HG03025 (cell line): ENCODE data around the gene ZCWPW1.
A peak's percentile ranks its signal among the peaks of the same experiment; 100 is the strongest.

Experiments used
- ATAC-seq: cut with Tn5 transposase; IDR thresholded peaks from one replicate; pipeline ENCODE4 v1.9.1; 2021; ENCODE audit warnings: mild to moderate bottlenecking, moderate library complexity; ENCODE audit not compliant: unreplicated experiment, low FRiP score

Gene ZCWPW1, protein sequence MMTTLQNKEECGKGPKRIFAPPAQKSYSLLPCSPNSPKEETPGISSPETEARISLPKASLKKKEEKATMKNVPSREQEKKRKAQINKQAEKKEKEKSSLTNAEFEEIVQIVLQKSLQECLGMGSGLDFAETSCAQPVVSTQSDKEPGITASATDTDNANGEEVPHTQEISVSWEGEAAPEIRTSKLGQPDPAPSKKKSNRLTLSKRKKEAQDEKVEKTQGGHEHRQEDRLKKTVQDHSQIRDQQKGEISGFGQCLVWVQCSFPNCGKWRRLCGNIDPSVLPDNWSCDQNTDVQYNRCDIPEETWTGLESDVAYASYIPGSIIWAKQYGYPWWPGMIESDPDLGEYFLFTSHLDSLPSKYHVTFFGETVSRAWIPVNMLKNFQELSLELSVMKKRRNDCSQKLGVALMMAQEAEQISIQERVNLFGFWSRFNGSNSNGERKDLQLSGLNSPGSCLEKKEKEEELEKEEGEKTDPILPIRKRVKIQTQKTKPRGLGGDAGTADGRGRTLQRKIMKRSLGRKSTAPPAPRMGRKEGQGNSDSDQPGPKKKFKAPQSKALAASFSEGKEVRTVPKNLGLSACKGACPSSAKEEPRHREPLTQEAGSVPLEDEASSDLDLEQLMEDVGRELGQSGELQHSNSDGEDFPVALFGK

DNA sequence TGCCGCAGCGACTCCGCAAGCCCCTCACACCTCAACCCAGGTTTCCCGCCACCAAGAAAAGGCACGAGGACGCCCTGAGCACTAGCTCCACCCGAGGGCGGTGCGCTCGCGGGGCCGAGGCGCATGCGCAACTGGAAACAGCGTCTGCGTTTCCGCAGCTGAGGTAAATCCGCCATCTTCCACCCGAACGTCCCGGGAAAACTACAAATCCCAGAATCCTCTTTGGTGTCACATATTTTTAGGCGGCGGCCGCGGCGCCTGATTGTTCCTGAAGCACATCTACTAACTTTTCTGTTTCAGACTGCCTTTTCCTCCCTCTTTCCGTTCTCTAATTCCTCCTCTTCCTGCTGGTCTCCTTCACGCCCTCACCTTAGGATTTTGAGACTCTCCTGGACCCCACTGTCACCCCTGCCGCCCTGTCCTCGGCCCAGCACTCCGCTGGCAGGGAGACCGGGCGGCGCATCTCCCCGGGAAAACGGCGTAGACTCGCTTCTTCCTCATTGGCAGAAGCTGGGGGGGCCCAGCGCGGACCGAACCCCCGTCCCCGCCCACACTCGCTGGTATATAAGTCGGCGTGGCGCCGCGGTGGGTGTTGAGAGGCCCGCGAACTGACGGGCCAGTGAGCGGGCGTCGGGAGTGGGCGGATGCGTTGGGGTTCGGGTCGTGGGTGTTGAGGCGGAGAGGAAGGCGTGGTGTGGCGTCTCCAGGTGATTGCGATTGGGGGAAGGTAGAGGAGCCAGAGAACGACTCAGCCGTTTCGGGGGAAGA, at the start of gene ZCWPW1:
ZCWPW1 (minus strand) TSS at position 505 of the 768 bp plus-strand sequence. CDS start 8,054 bp downstream, outside the sequence.
- peak; percentile 51 for ATAC-seq

DNA sequence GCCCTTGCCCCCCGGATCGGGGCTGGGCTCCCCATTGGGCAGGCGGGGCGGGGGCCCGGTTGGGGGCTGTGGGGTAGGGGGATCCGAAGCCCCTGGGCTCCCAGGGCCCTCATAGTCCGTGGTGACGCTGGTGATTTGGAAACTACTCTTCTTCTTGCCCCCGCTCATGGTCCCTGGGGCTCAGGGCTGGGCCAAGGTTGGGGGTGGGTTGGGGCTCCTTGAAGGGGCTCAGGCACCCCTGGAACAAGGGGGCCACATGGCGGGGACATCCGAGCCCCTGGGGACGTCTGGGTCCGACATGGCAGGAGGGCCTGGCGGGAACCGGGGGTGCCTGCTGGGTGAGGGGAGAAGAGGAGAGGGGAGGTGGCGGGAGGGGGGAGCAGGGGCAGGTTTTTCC, 49.4 kb upstream of the ZCWPW1 start:
- no peak for ATAC-seq

DNA sequence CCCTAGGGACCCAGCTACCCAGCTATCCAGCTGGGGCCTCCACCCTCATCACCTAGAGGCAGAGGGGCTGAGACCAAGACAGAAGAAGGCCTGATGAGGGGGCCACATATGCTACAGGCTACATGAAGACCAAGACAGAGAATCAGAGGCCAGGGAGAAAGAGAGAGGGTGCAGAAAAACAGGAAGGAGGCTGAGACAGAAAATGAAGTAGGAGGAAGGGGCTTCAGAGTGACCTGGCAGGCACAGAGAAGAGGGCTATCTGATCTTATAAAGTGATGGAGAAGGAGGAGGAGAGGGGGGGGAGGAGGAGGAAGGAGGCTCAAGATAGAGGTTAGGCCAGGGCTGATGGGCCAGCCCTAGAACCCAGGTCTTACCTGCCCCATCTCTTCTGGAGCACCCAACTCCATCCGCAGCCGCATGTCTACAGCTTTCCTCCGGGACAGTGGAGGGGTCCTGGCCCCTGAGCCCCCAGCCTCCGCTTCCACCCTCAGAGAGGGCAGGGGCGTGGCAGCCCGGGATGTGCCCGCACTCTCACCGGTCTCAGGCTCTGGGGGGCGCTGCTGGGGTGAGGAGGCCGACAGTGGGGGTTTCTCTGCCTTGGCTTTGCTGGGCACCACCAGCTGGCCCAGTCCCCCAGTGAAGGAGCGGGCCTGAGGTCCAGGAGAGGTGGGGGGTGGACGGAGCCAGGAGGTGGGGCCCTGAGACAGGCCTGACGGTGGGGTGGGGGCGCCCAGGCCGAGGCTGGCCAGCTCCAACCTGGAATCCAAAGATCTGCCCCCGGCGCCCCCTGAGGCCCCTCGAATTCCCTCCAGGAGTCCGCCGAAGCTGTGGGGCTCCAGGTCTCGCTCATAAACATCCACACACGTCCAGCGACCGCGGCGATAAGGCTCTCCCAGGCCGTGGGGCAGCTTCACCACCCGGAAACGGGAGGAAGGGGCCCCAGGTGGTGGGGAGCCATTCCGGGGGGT, 48.7 kb upstream of the ZCWPW1 start:
- no peak for ATAC-seq

DNA sequence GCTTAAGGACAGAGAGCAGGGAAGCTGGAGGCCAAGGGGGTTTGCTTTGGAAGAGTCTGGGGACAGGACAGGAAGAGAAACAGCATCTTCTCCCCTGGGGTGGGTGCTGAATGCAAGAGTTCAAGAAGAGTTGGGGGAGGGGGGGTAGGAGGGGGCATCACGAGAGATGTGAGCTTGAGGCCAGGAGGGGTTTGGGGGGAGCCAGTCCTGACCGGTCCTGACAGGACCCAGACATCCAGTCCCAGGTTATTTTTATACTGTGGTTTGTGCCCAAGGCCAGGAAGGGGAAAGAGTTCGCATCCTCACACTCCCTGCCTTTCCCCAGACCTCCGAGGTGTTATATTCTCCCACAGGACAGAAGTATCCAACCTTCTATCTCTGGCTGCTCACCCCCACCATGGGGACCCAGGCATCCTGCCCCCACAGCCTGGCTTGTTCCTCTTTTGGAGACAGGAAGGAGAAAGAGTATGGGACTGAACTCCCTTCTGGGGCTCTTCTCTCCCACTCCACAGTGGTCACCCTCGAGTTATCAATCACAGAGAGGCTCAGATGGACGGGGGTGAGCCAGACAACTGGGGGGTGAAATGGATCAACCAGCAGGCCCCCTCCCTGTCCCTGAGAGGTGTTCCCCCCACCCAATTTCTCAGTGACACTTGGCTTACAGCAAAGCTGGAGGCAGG, 47.7 kb upstream of the ZCWPW1 start:
- no peak for ATAC-seq

DNA sequence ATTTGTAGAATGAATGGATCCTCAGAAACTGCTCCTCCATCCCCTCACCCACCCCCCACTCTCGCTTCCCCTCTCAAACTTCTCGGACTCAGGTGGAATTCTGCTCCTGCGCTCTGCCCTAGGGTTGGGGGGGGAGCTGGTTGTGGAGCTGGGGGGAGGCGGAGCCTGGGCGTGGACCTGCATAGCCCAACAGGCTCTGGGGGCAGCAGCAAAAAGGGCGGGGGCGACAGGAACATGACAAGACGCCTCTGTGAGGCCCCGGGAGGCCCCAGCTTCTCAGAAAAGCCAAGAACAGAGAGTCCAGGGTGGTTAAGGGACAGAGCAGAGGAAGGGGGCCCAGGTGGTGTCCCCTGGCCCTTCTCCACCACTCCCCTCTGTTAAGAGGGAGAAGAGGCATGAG, 47.0 kb upstream of the ZCWPW1 start:
- ATAC-seq, result no peak

DNA sequence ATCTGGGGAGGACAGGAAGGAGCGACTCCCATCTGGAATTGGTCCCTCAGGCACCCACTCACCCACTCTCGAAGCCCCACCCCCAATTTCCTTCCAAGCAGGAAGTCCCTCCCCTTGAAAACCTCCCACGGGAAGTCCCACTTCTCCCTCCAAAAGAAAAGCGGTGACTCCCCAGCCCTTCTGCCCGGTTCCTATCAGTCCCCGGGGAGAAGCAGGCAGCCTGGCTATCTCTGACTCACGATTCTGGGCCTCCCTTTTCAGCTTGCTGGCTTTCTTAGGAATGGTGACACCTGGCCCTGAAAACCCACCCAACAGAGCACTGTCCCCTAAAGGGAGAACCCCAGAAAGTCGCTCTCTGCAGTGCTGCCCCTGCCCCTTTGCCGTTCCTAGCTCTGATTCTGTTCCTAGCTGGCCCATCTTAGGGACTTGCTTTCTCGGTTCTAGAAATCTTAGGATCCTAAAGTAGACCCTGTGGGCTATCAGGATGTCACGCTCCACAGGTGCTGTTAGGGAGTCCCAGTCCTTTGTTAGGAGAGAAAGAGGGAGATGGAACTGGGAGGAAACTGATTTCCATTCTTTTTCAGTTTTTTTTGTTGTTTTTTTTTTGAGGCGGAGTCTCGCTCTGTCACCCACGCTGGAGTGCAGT, 44.5 kb upstream of the ZCWPW1 start:
- ATAC-seq, result no peak

DNA sequence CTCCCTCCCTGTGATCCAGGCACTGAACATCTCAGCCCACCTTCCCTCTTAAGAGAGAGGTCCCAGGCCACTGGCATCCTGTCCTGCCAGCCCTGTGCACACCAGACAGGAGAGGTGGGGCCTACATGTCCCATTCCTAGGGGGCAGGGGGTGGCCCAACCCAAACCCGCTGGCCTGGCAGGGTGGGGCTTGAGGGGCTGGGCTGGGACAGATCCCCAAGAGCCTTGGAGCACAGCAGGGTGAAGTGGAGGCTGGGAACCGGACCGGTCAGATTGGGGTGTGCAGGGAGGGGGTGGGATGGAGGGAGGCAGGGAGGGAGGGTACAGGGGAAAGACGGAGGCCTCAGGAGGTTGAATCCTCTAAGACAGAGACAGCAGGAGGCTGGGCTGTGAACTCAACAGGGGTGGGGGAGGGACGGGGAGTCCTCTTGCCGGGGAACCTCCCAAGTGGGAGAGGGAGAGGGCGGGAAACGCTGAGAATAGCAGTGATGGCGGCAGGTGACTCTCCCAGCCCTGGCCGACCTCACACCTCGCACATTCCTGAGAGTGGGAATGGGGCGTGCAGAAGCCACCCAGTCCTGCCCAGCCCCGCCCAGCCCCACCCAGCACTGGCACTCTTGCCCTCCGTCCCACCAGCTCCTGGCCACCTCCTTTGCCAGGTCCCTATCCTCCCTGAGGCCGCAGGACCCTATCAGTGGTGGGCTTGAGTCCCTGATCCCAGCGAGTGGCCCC, 43.8 kb upstream of the ZCWPW1 start:
- ATAC-seq, result no peak

DNA sequence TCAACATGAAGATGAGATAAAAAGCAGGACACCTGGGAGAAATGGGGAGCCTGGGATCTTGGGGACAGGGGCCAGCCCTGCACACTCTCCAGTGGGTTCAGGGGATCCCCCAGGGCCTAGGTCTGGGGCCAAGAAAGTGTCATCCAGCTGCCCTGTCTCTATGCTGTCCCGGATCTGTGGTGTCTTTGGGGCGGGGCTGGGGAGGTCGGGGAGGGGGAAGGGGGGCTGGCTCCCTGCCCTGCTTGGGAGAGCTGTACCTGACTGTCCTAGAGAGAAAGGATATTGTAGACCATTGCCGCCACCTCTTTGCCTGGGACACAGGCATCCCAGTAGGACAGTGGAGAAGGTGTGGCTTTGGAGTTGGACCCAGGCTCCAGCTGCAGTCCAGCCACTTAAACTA, 42.5 kb upstream of the ZCWPW1 start:
- no peak for ATAC-seq

DNA sequence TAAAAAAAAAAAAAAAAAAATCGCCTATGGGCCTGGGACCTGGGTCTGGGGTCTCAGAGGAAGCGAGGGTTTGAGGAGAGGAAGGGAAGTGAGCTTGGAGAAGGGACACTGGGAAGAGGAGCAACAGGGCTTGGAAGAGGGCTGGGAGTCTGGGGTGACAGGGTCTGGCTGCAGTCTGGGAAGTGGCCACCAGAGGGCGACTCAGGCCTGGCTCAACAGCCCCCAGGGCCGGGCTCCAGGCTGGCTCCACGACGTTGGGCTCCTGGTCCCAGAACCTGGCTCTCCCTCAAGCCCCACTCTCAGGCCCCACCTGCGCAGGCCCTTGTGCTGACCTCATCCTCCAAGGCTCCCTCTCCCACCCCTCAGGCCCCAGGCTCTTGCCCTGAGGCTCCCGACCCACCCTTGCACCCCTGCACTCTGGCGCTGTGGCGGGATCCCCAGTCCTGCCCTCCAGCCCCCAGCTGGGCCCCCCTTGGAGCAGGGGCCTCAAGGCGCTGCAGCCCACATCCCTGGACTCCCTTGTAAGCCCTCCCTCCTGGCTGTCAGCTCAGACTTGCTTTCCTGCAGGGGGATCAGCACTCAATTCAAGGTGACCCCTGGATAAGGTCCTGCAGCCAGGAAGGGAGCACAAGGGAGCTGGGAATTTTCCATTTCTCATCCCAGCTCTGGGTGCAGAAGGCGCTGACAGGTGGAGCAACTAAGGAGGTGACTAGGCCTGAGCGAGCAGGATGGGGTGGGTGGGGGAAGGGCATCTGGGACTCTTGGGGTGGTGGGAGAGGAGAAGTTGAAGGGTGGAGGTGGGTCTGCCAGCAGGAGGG, 40.9 kb upstream of the ZCWPW1 start:
- no peak for ATAC-seq

DNA sequence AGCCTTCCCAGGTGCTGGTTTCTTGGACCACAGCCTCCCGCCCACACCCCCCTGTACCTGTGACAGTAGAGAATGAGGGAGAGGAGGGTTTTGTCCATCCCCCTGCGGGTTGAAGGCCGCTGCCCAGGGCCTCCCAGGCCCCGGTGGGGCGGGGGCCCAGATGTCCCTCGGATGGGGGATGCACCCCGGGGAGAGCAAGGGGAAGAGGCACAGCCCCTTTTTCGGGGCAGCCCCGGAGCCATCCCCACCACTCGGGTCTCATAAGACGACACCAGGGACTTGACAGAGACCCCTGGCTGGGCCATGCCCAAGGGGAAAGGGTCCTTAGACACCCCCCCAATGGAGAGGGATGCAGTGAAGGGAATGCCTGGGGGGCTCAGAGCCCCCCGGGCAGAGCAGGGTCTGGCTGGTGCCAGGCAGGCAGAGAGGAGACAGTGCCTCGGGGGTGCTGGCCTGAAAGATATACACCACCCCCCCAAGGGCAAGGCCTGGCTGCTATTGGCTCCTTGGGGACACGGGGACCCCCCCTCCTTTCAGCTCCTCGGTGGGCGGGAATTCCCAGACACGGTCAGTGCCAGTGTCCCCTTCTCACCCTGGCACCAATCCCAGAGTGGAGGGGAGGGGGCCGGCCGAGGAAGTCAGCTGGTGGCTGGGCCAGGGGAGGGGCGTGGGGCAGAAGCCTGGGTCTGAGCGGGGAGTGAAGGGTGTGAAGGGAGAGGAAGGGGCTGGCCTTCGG, 39.3 kb upstream of the ZCWPW1 start:
- ATAC-seq, result no peak

DNA sequence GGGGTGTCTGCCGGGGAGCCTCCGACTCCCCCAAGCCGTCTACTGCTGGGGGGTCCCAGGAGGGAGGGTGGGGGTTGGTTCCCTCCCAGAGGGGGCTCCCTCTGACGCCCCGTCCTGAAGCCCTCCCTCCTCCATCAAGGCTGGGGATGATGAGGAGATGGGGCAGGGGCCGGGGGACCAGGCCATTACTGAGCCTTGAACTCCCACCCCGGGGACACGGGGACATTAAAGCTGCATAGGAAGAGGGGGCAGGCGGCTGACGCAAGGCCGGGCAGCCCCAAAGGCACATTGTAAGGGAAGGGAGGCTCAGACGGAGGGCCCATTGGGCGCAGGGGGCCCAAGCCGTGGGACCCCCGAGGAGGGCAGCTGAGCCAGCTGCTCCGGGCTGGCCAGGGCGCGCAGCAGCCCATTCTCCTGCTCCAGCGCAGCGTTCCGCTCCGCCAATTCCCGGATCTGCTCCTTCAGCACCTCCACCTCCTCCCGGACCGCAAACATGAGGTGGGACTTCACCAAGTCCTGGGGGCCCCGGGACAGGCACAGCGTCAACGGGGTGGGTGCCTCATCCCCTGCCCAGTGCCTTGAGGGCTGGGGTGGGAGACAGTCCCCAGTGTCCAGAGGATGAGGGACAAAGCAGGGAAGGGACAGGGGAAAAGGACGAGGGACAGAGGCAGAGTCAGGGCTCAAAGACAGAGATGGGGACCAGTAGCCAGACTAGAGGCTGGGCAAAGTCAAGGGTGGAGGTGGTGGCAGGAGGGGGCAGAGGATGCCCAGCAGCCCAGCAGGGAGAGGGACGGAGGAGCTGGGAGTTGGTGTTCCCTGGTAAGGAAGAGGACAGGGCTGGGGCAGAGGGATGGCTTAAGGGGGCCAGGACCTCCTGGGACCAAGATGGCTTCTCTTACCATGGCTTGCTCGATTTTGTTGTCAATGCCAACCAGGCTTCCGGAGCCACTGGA, 38.4 kb upstream of the ZCWPW1 start:
- ATAC-seq, result no peak

DNA sequence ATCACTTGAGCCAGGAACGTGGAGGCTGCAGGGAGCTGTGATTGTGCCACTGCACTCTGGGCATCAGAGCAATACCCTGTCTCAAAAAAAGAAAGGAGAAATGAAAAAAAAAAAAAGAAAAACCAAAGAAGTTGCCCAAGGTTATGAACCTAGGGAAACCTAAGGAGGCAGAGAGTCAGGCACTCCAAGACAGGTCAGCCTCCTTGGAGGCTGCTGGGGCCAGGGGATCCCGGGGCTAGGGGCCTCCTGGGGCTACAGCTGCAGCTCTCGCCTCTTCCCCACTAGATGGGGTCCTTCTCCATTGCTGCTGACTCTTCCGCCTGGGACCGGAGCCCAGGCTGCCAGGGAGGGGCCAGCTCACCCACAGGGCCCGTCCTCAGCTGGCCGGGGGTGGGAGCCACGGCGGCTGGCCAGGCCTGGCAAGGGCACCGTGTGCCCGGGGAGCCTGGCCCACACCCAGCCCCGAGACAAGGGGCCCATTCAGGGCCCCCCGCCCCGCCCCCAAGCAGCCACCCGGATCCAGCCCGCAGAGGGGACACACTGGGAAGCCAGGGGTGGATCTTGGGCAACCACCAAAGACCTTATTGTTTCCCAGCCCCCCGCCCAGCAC, 37.3 kb upstream of the ZCWPW1 start:
- no peak for ATAC-seq

DNA sequence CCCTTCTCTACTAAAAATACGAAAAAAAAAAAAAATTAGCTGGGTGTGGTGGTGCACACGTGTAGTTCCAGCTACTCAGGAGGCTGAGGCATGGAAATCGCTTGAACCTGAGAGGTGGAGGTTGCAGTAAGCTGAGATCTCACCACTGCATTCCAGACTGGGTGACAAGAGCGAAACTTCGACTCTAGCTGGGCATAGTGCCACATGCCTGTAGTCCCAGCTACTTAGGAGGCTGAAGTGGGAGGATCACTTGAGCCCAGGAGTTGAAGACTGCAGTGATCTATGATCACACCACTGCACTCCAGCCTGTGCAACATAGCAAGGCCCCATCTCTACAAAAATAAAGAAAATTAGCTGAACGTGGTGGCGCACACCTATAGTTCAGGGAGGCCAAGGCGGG, 36.8 kb upstream of the ZCWPW1 start:
- ATAC-seq, result no peak

DNA sequence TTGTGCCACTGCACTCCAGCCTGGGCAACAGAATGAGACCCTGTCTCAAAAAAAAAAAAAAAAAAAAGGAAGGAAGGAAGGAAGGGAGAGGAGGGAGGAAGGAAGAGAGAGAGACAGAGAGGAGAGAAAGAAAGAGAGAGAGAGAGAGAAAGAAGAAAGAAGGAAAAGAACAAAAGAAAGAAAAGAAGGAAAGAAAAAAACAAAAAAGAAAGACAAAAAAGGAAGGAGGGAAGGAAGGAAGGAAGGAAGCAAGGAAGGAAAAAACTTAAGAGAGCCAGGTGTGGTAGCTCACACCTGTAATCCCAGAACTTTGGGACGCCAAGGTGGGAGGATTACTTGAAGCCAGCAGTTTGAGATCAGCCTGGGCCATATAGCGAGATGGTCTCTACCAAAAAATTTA, 36.3 kb upstream of the ZCWPW1 start:
- no peak for ATAC-seq

DNA sequence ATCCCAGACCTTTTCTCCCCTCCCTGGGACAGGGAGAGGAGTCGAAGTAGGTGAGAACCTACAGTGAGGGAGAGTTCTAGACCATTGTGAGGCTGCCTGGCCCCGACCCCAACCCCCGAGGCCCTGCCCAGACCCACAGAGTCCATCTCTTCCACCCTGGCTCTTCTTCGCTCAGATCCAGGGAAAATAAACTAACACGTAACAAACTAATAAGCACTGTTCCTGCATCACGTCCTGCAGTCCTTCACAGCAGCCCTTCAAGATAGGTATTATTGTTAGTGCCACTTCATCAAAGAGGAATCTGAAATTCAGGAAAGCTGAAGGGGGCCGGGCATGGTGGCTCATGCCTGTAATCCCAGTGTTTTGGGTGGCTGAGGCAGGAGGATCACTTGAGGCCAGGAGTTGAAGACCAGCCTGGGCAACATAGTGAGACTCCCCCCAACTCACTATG, 35.7 kb upstream of the ZCWPW1 start, which contains the start of gene SPACDR:
SPACDR (minus strand) TSS at position 51 of the 451 bp plus-strand sequence. CDS start 235 bp downstream, outside the sequence.
- ATAC-seq, result no peak
